ENCODE data around the gene E4F1. TPM values are rescaled to one million over a fixed set of nuclear protein-coding genes. Genes with fewer than 3 reads are reported as not detected.

The E4F1 gene
- total and polyA plus RNA-seq, 2 of the 13 experiments (the other 11 are each of a cell fraction or from before 2014, with no cell fraction given), result 13.8 to 19.5 TPM

GRCh38 chr16:2205967-2206313 is 17.5 kb upstream of the E4F1 start (continued):
- TF ChIP-seq ZHX2 (IDR thresholded peaks at IDR 0.05; ENCODE audit: low read depth) (no peak), ZHX2 (CRISPR knock-in tag; IDR thresholded peaks at IDR 0.05; ENCODE audit: borderline replicate concordance) (no peak), ZNF556 (CRISPR knock-in tag; IDR thresholded peaks at IDR 0.05; ENCODE audit: borderline replicate concordance) (no peak)

- H3K9me3 ChIP-seq (ENCODE audit: low read length), result no peaks in the 10 kb centered on the region
- peaks cover 8% of the 10 kb centered on the region for H3K79me2 ChIP-seq (ENCODE audit: insufficient read depth, low read length)
- intact Hi-C loops (cut with micrococcal nuclease; ENCODE audit: unreplicated experiment) (no loop called here), in situ Hi-C loops (cut with HindIII; ENCODE audit: extremely low pct_ligation_motif_present, low pct_unique_long_range_greater_than_20kb) (no loop called here)
- DNase-seq (ENCODE audit: low spot score) (no peak), ATAC-seq (no peak), FAIRE-seq (no peak)
- H2AFZ ChIP-seq (ENCODE audit: low read length), result no peak overlapping the region
- WGBS (ENCODE audit: low lambda C conversion rate), result 95% methylated on average over 16 of the region's 18 CpGs
- H3K9ac ChIP-seq (ENCODE audit: insufficient read depth, low read depth, low read length), result peak overlapping the region; percentile 97
- CTCF ChIA-PET (ENCODE audit: low intra/inter-chr PET ratio, low total read pairs), result no interaction called here
- peaks cover 2 to 13% of the 10 kb centered on the region in 2 experiments; a peak in 4 of 5 replicates for H3K36me3 ChIP-seq (replicated peaks in 1 of 2; ENCODE audit: control insufficient read depth in 1 of 2, insufficient read depth in 2 of 2, low read length in 2 of 2)
- no peaks in the 10 kb centered on the region for H4K20me1 ChIP-seq (ENCODE audit: insufficient read depth, low read length)
- peak overlapping the region; percentile 95 for H3K4me2 ChIP-seq (ENCODE audit: low read depth, low read length)
- H3K27ac ChIP-seq (ENCODE audit: extremely low read length, insufficient read depth, low read length), result peak overlapping the region; percentile 89
- H3K27me3 ChIP-seq (ENCODE audit: control insufficient read depth in 1 of 2, insufficient read depth in 2 of 2, low read length in 2 of 2), result no peaks in the 10 kb centered on the region
- peak overlapping the region; percentile 71 to 96 (median 83) for H3K4me3 ChIP-seq (replicated peaks in 1 of 3; ENCODE audit: insufficient read depth in 1 of 3, low read depth in 2 of 3, low read length in 3 of 3)
- H3K4me1 ChIP-seq (ENCODE audit: insufficient read depth, low read length), result peaks cover 38% of the 10 kb centered on the region
- POLR2A ChIA-PET, result interaction anchor here (1.0 to 4.3 kb wide), 4 partner anchors 8 to 51 kb away, joined by 3 to 18 read pairs (median 8); partner anchors contain the start of genes PGP and TRAF7
- no TSS peak for BruUV-seq (replicated peaks)
- no peak for TF ChIP-seq HNRNPK (IDR thresholded peaks at IDR 0.05; ENCODE audit: low read depth, low read length, poor library complexity, severe bottlenecking)
- no peak for TF ChIP-seq ZNF530 (CRISPR knock-in tag; IDR thresholded peaks at IDR 0.05; ENCODE audit: low read depth)
- TF ChIP-seq ZNF274 (CRISPR knock-in tag; IDR thresholded peaks at IDR 0.05), result no peak
- no peak for TF ChIP-seq ZBTB21 (CRISPR knock-in tag; IDR thresholded peaks at IDR 0.05)
- no peak for TF ChIP-seq TCF7 (IDR thresholded peaks at IDR 0.05; ENCODE audit: low read depth)
- no peak for TF ChIP-seq ZNF207 (IDR thresholded peaks at IDR 0.05; ENCODE audit: borderline replicate concordance)
- TF ChIP-seq ZNF17 (CRISPR knock-in tag; IDR thresholded peaks at IDR 0.05), result no peak
- TF ChIP-seq MXD3 (CRISPR knock-in tag; IDR thresholded peaks at IDR 0.05), result no peak
- TF ChIP-seq ZNF3 (CRISPR knock-in tag; IDR thresholded peaks at IDR 0.05), result no peak
- no peak for TF ChIP-seq ELK4 (CRISPR knock-in tag; IDR thresholded peaks at IDR 0.05; ENCODE audit: borderline replicate concordance)
- no peak for TF ChIP-seq ZNF672 (CRISPR knock-in tag; IDR thresholded peaks at IDR 0.05)
- no peak for TF ChIP-seq ZKSCAN1 (IDR thresholded peaks at IDR 0.05; ENCODE audit: low read length)
- no peak for TF ChIP-seq MEF2D (CRISPR knock-in tag; IDR thresholded peaks at IDR 0.05)
- no peak for TF ChIP-seq ZNF564 (CRISPR knock-in tag; IDR thresholded peaks at IDR 0.05)
These were observed 17.0 kb upstream of the E4F1 start for GRCh38 chr16:2206420-2206779.
